ENCODE results near the gene TBC1D32.
"Not testable (repeated sequence)": the region's sequence is repeated elsewhere in the genome, so short reads cannot be mapped to it uniquely, and the experiment has no call there.

The TBC1D32 gene

DNA sequence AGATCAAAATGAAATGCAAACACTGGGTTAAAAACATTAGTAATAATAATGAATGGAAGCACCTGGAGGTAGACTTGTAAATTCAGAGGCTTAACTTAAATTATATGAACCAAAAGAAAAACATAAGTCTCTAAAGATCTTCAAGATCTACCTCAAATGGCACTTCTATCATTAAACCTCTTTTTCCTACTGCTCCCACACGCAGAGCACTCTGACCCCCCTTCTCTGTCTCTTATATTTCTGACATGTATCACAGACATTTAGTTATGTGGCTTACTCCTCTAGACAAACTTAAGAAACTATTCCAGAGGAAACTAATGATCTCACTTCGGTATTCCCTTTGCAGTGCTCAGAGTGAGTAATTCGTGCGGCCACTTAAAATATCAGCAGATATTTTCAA is 1.1 kb downstream of the TBC1D32 start:
- no peak for DNase-seq

DNA sequence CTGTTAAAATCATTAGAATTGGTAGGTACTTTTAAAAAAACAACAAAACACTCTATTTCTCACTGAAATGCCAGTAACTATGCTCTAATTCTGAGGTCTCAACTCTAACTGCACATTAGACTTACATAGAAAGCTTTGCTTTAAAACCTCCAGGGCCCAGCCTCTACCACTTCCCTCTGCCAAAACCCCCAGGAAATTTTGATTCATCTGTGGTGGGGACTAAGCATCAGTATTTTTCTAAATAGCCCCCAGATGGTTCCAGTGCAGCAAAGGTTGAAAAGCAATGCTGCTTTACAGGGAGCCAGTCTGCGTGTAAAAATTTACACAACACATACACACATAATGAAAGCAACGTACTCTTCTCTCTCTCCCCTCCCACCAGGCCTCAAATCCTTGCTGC is 3.8 kb downstream of the TBC1D32 start:
- no peak for DNase-seq

DNA sequence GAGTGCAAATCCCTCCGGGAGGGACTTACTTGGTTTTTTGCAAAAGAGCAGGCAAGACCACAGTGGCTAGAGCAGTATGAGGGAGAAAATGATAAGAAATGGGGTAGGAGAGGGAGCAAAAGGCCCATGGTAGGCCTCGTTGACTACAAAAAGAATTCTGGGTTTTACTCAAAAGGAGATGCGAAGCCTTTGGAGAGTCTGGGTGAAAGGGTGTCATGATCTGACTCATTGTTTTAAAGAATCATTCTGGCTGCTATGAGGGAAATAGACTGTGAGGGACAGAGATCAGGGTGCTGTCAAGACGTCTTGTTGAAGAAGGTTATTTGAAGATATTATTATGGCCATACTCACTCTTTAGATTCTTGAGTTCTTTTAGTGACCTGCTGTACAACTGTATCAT is 13.0 kb downstream of the TBC1D32 start:
- no peak for DNase-seq

DNA sequence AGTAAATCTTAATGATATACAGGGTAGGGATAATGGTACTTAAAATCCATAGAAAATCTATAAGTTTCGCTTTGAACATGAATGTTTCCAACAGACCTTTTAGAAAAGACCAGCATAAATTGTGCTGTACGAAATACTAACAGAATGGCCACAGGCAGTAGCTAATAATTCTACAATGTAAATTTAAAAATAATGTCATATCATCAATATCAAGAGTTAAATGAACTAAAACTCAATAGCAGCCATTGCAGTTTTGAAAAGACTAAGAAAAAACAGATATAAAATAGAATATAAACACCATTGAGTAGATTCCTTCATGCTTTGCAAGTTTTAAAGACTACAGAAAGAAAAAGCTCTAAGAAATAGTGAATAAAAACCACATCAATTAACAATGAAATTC is 14.7 kb downstream of the TBC1D32 start:
- DNase-seq = no peak

DNA sequence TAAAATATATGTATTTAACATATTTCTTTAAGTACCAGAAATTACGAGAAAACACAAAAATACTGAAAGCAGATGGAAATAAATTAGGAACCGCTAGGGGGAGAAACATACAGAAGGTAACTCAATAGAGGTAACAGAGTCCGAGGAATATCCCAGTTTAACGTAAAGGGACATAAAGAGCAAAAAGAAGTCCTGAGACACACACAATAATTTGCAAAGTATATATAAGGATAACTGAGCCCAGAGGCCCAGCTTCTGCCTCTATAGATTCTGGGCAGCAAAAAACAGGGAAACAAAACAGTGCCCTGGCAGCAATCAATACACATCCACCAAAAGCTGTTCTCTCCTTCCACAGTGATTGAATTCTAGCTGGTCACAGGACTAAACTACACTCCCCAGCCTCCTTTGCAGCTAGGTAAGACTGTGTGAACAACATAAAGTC is 15.1 kb downstream of the TBC1D32 start:
- peak; percentile 25 for DNase-seq

DNA sequence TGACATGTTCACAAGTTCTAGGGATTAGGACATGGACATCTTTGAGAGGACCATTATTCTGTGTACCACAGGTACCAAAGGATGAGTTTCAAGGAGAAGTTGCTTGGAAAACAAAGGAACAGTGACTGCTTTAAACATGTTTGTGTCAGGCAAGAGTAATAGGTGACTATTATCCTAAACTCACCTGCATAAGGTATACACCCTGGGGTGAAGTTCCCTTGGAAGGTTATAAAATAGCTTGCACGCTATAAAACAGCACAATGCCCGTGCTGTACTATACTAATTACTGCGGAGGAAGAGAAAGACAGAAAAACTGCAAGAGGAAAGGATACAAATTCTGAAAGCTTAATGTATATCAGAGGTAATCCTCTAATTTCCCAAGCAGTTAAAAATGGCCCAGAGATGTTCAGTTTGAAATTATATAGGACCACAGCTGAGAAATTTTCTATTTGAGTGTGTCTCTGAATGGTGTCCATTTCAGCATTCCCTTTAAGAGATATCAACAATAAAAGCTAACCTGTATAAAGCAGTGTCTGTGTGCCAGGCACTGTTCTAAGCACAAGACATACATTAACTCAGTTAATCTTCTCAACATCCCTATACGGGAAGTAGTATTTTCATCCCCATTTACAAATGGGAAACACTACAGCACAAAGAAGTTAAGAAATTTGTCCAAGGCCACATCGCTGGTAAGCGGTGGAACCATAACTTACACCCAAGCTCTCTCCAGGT is 19.7 kb downstream of the TBC1D32 start:
- no peak for DNase-seq

DNA sequence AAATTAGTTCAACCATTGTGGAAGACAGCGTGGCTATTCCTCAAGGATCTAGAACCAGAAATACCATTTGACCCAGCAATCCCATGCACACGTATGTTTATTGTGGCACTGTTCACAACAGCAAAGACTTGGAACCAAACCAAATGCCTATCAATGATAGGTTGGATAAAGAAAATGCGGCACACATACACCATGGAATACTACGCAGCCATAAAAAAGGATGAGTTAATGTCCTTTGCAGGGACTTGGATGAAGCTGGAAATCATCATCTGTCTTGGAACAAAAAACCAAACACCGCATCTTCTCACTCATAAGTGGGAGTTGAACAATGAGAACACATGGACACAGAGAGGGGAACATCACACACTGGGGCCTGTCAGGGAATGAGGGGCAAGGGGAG is 22.5 kb downstream of the TBC1D32 start:
- not testable (repeated sequence) for DNase-seq

DNA sequence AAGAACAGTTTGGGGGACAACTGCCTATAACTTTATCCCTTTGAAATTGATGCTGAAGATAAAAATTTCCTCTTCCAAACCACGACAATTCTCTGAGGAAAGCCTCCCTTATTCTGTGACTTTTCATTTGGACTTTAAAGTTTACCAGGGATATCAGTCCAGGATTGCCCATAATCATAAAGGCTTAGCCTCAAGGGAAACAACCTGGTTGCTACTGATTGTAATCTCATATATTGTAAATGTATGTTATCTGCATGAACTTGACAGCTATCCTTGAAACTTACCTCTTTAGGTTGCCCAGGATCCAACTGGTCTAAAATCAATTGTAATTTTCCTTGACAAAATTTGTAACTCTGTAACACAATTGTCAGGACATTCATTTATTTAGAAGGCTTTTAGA is 23.8 kb downstream of the TBC1D32 start:
- DNase-seq = peak; percentile 8

DNA sequence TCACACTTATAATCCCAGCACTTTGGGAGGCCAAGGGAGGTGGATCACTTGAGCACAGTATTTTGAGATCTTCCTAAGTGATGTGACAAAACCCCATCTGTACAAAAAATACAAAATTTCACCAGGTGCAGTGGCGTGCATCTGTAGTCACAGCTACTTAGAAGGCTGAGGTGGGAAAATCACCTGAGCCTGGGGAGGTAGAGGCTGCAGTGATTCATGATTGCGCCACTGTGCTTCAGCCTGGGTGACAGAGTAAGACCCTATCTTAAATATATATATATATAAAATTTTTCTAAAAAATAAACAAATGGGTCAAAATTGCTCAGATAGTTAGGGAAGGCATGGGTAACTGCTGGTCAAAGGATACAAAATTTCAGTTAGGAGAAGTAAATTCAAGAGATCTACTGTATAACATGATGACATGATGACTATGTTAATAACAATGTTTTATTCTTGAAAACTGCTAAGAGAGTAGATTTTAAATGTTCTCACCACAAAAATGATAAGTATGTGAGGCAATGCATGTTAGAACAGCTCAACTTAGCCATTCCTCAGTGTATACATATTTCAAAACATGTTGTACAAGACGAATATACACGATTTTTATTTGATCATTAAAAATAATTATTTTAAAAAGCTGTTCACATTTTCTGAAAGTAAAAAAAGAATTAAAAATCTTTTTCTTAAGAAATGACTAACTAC is 24.4 kb downstream of the TBC1D32 start:
- peak; percentile 79 for DNase-seq

DNA sequence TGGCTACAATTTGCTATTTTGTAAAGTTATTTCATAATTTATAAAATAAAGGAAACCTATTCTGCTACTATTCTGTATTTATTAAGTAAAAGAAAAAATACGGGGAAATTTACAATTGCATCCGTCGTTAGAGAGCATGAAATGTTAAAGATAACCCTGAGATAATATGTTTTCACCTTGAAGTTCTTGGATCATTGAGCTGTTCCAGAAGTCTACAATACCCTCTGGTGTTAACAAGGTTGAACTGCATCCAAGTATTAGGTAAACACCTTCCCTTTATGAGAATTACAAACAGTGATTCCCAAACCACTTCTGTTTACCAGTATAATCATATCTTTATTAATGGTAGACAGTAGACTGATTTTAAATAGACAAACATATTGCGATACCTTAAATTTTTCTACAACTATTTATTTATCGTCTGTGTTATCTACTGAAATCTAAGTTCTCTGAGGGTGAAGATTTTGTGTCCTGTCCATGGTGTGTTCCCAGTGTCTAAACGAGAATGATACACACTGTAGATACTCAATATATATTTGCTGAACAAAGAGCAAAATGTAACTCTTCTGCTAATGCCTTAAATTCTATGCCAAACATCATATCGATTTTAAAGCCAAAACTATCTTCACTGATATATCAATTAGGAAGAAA is 28.2 kb downstream of the TBC1D32 start:
- DNase-seq = peak; percentile 37

DNA sequence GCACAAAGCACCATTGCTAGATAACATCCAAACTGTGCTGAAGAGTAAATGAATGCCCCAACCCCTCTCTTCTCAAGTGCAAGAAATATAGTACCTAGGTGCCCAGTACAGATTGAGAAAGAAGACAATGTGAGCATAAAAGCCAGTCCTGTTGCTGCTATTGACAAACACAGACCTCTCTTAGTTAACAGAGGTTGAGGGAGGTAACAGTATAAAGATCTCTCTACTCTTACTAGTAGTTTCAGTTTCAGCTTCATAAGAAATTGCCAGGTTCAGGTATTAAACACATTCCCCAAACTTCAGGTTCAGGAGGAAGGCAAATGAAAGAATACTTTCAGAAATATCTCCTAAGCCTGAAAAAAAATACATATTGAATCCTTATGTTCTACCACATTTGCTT is 31.4 kb downstream of the TBC1D32 start:
- no peak for DNase-seq

DNA sequence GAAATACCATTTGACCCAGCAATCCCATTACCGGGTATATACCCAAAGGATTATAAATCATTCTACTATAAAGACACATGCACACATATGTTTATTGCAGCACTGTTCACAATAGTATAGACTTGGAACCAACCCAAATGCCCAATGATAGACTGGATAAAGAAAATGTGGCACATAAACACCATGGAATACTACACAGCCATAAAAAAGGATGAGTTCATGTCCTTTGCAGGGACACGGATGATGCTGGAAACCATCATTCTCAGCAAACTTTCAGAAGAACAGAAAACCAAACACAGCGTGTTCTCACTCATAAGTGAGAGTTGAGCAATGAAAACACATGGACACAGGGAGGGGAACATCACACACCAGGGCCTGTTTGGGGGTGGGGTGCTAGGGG is 33.1 kb downstream of the TBC1D32 start:
- not testable (repeated sequence) for DNase-seq

DNA sequence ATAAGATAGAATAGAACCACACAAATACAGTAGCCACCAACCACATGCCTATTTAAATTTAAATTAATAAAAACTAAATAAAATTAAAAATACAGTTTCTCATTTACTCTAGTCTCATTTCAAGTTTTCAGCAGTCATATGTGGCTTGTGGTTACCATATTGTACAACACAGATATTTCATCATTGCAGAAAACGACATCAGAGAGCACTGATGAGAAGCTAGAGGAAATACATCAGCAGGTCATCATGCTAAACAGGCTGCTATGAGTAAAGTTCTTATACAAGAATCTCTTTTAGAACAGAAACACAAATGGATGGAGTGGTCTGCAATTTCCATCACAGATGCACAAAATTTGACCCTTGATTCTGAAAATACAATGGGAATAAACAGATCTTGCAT is 36.6 kb downstream of the TBC1D32 start:
- DNase-seq = peak; percentile 8

DNA sequence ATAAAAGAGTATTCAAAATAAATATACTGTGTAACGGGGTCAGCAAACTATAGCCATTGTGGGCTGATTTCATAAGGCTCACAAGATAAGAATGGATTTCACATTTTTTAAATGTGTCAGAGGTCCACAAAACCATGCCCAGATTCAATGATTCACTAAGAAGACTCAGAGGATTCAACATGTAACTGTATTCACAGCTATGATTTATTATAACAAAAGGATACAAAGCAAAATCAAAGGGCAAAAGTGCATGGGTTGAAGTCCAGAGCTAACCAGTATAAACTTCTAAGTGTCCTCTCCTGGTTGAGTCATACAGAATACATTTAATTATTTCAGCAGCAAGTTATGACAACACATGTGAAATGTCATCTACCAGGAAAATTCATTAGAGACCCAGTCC is 49.2 kb downstream of the TBC1D32 start:
- peak; percentile 31 for DNase-seq

DNA sequence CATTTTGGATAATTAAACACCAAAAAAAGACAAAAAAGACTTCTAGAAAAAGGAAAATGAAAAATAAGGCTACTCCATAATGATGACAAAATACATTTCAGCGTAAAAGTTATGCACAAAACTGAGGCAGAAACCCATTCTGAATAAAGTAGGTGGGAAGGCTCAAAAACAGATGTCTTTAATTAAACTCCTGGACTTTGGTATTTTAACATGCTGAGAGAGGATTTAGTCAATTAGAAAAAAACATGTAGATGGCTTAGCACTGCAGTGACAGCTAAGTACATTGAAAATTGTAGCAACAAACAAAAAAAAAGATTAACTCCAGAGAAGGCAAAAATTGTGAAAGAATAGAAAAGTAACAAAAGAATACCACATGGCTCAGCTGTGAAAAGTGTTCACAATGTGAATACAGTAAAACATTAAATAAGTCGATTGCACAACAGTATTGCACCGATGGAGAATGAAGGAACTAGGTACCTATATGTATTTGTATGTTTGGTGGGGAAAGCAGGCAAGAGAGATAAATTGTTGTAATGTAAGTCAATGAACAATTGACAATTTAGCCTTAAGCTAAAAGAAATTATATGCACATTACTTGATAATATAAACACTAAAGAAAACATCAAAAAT is 59.5 kb downstream of the TBC1D32 start:
- DNase-seq = peak; percentile 37

DNA sequence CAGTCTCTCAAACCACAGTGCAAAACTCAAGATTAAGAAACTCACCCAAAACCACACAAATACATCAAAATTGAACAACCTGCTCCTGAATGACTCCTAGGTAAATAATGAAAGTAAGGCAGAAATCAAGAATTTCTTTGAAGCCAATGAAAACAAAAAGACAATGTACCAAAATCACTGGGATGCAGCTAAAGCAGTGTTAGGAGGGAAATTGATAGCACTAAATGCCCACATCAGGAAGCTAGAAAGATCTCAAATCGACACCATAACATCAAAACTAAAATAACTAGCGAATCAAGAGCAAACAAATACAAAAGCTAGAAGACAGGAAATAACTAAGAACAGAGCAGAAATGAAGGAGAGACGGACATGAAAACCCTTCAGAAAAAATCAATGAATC is 70.5 kb downstream of the TBC1D32 start:
- no peak for DNase-seq

DNA sequence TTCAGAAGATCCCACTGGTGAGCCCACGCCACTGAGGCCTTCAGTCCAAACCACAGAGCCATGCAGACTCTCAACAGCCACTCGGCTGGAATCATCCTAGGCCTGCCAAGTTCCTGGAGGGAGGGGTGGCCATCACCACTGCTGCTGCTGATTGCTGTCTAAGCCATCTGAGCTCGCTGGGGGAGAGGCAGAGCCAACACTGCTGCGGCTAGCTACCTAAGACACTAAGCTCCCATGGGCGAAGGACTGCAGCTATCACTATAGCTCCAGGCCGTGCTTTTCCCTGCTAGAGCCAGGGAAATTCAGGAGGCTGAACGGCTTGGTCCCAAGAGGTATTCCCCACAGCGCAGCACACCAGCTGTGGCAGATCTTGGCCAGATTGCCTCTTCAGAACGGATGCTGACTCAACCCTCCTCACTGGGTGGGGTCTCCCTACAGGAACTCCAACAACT is 73.6 kb downstream of the TBC1D32 start:
- DNase-seq = peak; percentile 70

DNA sequence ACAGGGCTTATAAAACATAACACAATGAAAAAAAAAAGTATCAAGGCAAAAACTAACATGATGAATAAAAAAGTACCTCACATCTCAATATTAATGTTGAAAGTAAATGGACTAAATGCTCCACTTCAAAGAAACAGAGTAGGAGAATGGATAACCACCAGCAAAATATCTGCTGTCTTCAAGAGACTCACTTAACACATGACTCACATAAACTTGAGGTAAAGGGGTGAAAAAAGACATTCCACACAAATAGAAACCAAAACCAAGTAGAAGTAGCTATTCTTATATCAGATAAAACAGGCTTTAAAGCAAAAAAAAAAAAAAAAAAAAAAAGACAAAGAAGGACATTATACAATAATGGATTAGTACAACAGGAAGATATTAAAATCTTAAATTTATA is 86.9 kb downstream of the TBC1D32 start:
- DNase-seq = peak; percentile 10

DNA sequence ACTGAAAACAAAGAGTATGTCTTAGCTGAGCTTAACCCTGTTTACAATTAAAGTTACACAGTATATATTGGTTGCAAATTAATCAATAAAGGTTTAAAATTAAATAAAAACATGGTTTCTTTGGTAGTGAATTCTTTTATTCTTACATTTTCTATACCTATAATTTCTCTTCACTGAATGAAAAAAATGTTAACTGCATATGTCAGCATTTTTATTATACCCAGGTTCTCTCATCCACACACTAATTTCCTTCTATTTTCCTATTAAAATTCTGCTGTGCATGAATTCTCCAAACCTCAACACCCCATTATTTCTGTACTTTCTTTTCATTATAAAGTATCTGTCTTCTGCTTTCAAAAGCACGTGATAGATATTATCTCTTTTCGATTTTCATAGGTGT is 91.9 kb downstream of the TBC1D32 start:
- no peak for DNase-seq

DNA sequence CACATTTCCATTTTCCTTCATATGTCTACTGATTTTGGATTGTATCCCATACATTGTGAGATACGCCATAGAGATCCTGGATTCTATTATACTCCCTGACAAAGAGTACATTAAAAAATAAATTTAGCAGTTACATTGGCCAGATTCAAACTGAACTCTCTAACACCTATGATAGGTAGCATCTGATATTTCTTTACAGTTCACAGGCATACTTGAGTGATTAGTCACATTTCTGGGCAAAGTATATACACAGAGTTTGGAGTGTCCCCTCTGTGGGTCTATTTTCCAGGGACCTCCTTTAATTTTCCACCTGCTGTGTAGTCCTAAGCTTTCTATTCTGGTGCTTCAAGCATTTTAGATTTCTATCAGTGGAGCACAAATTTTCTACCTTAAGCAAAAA is 96.4 kb downstream of the TBC1D32 start:
- DNase-seq = no peak

DNA sequence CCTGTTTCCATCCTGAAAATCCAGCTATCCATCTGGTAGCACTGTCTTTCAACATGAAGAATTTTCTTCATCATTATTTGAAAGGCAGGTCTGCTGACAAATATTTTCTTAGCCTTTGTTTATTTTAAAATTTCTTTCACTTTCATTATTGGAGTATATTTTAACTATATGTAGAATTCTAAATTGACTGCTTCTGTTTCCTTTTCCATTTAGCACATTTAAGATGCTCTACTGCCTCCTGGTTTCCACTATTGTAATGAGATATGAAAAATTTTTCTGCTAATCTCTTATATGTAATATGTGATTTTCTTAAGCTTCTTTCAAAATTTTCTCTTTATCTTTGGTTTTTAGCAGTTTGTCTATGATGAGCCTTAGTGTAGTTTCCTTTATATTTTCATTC is 97.3 kb downstream of the TBC1D32 start:
- DNase-seq = no peak

DNA sequence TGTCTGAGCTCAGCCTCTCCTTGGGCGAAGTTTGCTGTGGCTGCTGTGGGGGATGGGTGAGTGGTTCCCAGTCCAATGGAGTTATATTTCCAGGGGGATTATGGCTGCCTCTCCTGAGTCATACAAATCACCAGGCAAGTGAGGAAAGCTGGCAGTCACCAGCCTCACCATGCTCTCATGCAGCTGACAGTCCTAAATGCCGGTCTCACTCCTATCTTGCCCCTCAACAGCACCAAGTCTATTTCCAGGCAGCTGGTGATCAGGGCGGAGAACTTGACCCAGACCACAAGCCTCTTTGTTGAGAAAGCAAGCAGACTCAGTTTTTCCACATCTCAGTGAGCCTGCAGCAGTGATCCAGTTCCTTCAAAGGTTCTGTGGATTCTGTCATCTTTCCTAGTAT is 98.9 kb downstream of the TBC1D32 start:
- DNase-seq = no peak

DNA sequence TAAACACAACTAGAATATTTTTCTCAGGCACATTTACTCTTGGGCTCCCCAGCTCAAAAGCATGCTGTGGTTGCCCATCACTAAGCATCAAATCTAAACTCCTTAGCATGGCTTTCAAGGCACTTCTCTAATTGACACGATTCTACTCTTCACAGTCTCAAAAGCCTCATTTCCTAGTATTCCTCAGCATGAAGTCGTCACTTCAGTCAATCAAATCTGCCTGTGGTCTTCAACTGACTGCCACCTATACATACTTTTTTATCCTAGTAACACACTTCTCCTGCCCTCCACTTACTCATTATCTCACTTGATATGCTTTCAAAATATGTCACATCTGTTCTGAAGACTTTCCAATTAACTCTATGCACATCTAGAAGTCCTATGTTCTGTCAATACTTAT is 110.3 kb downstream of the TBC1D32 start:
- no peak for DNase-seq

All from fibroblast of skin of scalp (primary cell).